Smooth muscle cell of the brain vasculature (primary cell): ENCODE results near the gene ATG7.
"Not testable (repeated sequence)": the region's sequence is repeated elsewhere in the genome, so short reads cannot be mapped to it uniquely, and the experiment has no call there.

ENCODE experiments used
- DNase-seq: peaks from one replicate; pipeline ENCODE4 v3.0.0-alpha.2; 2012; ENCODE audit warnings: low read depth, low spot score

Gene ATG7

GRCh38 chr3:11300970-11301369 lies 28.8 kb downstream of the ATG7 start:
- DNase-seq: no peak

GRCh38 chr3:11302444-11302843 lies 30.2 kb downstream of the ATG7 start:
- no peak for DNase-seq

GRCh38 chr3:11304175-11304574 lies 32.0 kb downstream of the ATG7 start:
- DNase-seq: no peak

GRCh38 chr3:11305509-11305908 lies 33.3 kb downstream of the ATG7 start:
- no peak for DNase-seq

GRCh38 chr3:11306817-11307589 lies 34.8 kb downstream of the ATG7 start:
- DNase-seq: no peak

- DNase-seq: no peak
Measured at GRCh38 chr3:11307830-11308432, 35.7 kb downstream of the ATG7 start.

GRCh38 chr3:11310258-11310657 lies 38.1 kb downstream of the ATG7 start:
- DNase-seq: no peak

GRCh38 chr3:11312166-11312565 lies 40.0 kb downstream of the ATG7 start:
- no peak for DNase-seq

GRCh38 chr3:11317300-11317699 lies 45.1 kb downstream of the ATG7 start:
- no peak for DNase-seq

- DNase-seq: no peak
Measured at GRCh38 chr3:11322931-11323330, 50.7 kb downstream of the ATG7 start.

GRCh38 chr3:11323813-11324212 lies 51.6 kb downstream of the ATG7 start:
- DNase-seq: no peak

GRCh38 chr3:11327619-11328018 lies 55.4 kb downstream of the ATG7 start:
- no peak for DNase-seq

- DNase-seq: no peak
Measured at GRCh38 chr3:11328196-11328945, 56.2 kb downstream of the ATG7 start.

GRCh38 chr3:11329777-11330176 lies 57.6 kb downstream of the ATG7 start:
- no peak for DNase-seq

- no peak for DNase-seq
Measured at GRCh38 chr3:11331101-11331500, 58.9 kb downstream of the ATG7 start.

GRCh38 chr3:11335056-11335608 lies 62.9 kb downstream of the ATG7 start:
- peak; percentile 51 for DNase-seq

GRCh38 chr3:11339541-11339940 lies 67.3 kb downstream of the ATG7 start:
- DNase-seq: no peak

- DNase-seq: no peak
Measured at GRCh38 chr3:11346416-11346815, 74.2 kb downstream of the ATG7 start.

GRCh38 chr3:11348877-11349276 lies 76.7 kb downstream of the ATG7 start:
- DNase-seq: not testable (repeated sequence)

- DNase-seq: no peak
Measured at GRCh38 chr3:11349446-11349845, 77.2 kb downstream of the ATG7 start.

GRCh38 chr3:11350374-11350773 lies 78.2 kb downstream of the ATG7 start:
- no peak for DNase-seq

- DNase-seq: no peak
Measured at GRCh38 chr3:11351451-11351850, 79.3 kb downstream of the ATG7 start.
